Uterus (tissue), 2 donors: Measurements from ENCODE around the gene CDC73.

Experiments used
- CTCF ChIP-seq, 4 experiments: fragments of 200-600 bp in 2 of 4; fragments of 450-650 bp in 2 of 4; sonication (generic) in 2 of 4; IDR thresholded peaks; one replicate each; pipeline ENCODE4 v1.5.1; 2016 to 2019; ENCODE audit warnings: antibody characterized with exemption in 4 of 4, mild to moderate bottlenecking in 2 of 4, moderate library complexity in 1 of 4
- POLR2A ChIP-seq, 2 donors: fragments of 450-650 bp; IDR thresholded peaks; one replicate each; pipeline ENCODE4 v1.6.1; 2016; ENCODE audit warnings: antibody characterized with exemption in 2 of 2, mild to moderate bottlenecking in 1 of 2, moderate library complexity in 1 of 2

- no peak for TF ChIP-seq POLR2A (IDR thresholded peaks at IDR 0.05)
- TF ChIP-seq CTCF (IDR thresholded peaks at IDR 0.05): no peak
These were observed 89.7 kb downstream of the CDC73 start for GRCh38 chr1:193211539-193211938.
